ENCODE measurements around the gene ZNF165.
"Not testable (repeated sequence)": the region's sequence is repeated elsewhere in the genome, so short reads cannot be mapped to it uniquely, and the experiment has no call there.

DNA sequence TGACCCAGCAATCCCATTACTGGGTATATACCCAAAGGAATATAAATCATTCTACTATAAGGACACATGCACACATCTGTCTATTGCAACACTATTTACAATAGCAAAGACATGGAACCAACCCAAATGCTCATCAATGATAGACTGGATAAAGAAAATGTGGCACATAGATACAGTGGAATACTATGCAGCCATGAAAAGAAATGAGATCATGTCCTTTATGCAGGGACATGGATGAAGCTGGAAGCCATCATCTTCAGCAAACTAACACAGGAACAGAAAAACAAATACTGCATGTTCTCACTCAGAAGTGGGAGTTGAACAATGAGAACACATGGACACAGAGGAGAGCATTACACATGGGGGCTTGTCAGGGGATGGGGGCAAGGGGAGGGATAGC lies 22.3 kb downstream of the ZNF165 start:
- TF ChIP-seq, protein P1, sequence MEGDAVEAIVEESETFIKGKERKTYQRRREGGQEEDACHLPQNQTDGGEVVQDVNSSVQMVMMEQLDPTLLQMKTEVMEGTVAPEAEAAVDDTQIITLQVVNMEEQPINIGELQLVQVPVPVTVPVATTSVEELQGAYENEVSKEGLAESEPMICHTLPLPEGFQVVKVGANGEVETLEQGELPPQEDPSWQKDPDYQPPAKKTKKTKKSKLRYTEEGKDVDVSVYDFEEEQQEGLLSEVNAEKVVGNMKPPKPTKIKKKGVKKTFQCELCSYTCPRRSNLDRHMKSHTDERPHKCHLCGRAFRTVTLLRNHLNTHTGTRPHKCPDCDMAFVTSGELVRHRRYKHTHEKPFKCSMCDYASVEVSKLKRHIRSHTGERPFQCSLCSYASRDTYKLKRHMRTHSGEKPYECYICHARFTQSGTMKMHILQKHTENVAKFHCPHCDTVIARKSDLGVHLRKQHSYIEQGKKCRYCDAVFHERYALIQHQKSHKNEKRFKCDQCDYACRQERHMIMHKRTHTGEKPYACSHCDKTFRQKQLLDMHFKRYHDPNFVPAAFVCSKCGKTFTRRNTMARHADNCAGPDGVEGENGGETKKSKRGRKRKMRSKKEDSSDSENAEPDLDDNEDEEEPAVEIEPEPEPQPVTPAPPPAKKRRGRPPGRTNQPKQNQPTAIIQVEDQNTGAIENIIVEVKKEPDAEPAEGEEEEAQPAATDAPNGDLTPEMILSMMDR (IDR thresholded peaks at IDR 0.05) = not testable (repeated sequence)
- TF ChIP-seq POLR2A (IDR thresholded peaks at IDR 0.05; ENCODE audit: low read depth); POLR2AphosphoS5 (IDR thresholded peaks at IDR 0.05): not testable (repeated sequence)
